H1 (cell line): ENCODE results near the gene RBMXL2. TPM values are rescaled to one million over a fixed set of nuclear protein-coding genes. Genes with fewer than 3 reads are reported as not detected.

Experiments
- JUN ChIP-seq: IDR thresholded peaks from 2 replicates; pipeline ENCODE4 v1.6.1; 2011; ENCODE audit warnings: low read depth, mild to moderate bottlenecking, improper control_type of control experiment, low read length
- NRF1 ChIP-seq: IDR thresholded peaks from 2 replicates; pipeline ENCODE4 v1.6.1; 2011; ENCODE audit warnings: mild to moderate bottlenecking, low read depth, low read length, improper control_type of control experiment
- polyA plus RNA-seq, 7 experiments: library from polyadenylated mRNA; depleted of rRNA in 3 of 7; stranded (reverse) in 5 of 7; unstranded in 2 of 7; fragments of >200 nt in 5 of 7; fragments of 200-250 nt in 2 of 7; gene quantifications; 1 replicate in 5 of 7; 2 replicates in 1 of 7; 4 replicates in 1 of 7; pipeline versions ENCODE4 v1.2.1 to v1.2.3, GENCODE V29; 2011 to 2013; ENCODE audit warnings: missing spikeins in 2 of 7, mixed read lengths in 2 of 7
- total RNA-seq: library from RNA; stranded (reverse); fragmentation: NEBNext Ultra II Directional; extraction: Animal tissue kit (Norgen Biotek cat#: 25700); gene quantifications from 2 replicates; pipeline ENCODE4 v1.2.1, GENCODE V29; 2021

Gene RBMXL2
- total and polyA plus RNA-seq, 2 of the 8 experiments (the other 6 are each of a cell fraction or from before 2014, with no cell fraction given): not detected

DNA sequence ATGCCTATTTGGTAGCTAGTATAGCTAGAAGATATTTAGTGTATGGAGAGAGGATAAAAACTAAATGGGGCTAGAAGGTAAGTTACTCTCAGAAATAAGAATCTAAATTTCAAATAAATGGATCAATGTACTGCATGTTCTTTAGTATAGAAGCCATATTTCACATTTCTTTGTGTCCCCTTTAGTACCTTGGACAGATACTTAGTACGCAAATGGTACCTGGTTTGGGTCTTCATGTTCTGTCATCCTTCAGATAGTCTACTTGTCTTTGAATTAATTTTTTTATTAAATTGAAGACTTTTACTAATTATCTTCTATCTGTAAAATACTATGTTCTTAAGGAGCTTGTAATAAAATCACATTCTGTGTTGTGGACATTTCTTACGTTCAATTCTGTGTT, 26.3 kb upstream of the RBMXL2 start (continued):
- TF ChIP-seq JUN (no peak), NRF1 (no peak)
